Karpas-422 (cell line): ENCODE results near the gene PLEKHO1. TPM values are rescaled to one million over a fixed set of nuclear protein-coding genes. Genes with fewer than 3 reads are reported as not detected.

Experiments
- DNase-seq: peaks from one replicate; pipeline ENCODE4 v3.0.0-alpha.2; 2015
- H2AFZ ChIP-seq: fragments of 200-600 bp; sonication (generic); 2 replicates; pipeline ENCODE4 v1.6.1; 2014; ENCODE audit warnings: antibody characterized with exemption, low read length, mixed read lengths
- H3K27ac ChIP-seq: fragments of 200-600 bp; sonication (generic); 2 replicates; pipeline ENCODE4 v1.5.1; 2014; ENCODE audit warnings: mild to moderate bottlenecking, low read length, moderate library complexity
- H3K27me3 ChIP-seq: fragments of 200-600 bp; sonication (generic); 2 replicates; pipeline ENCODE4 v1.6.1; 2014; ENCODE audit warnings: low read length, mixed read lengths
- H3K36me3 ChIP-seq: fragments of 200-600 bp; sonication (generic); 2 replicates; pipeline ENCODE4 v1.6.1; 2014; ENCODE audit warnings: low read length, mixed read lengths; ENCODE audit not compliant: insufficient read depth
- H3K4me1 ChIP-seq: fragments of 200-600 bp; sonication (generic); 2 replicates; pipeline ENCODE4 v1.6.1; 2014; ENCODE audit warnings: mild to moderate bottlenecking, low read length, mixed read lengths
- H3K4me2 ChIP-seq: fragments of 200-600 bp; sonication (generic); 2 replicates; pipeline ENCODE4 v1.6.1; 2014; ENCODE audit warnings: low read length, low read depth, mild to moderate bottlenecking; ENCODE audit not compliant: poor library complexity, severe bottlenecking
- H3K4me3 ChIP-seq: fragments of 200-600 bp; sonication (generic); 2 replicates; pipeline ENCODE4 v1.5.1; 2014; ENCODE audit warnings: mild to moderate bottlenecking, antibody characterized with exemption, low read length, mixed read lengths
- H3K79me2 ChIP-seq: fragments of 200-600 bp; sonication (generic); 2 replicates; pipeline ENCODE4 v1.6.1; 2014; ENCODE audit warnings: mild to moderate bottlenecking, low read length, mixed read lengths
- H3K9ac ChIP-seq: fragments of 200-600 bp; sonication (generic); 2 replicates; pipeline ENCODE4 v1.6.0; 2014; ENCODE audit warnings: low read length
- H3K9me2 ChIP-seq: fragments of 200-600 bp; sonication (generic), shearing (Covaris generic); replicated peaks from 2 replicates; pipeline ENCODE4 v1.6.0; 2014; ENCODE audit warnings: mild to moderate bottlenecking, low read length, moderate library complexity; ENCODE audit not compliant: insufficient read depth
- H3K9me3 ChIP-seq: fragments of 300-700, 200-600 bp; sonication (generic); 2 replicates; pipeline ENCODE4 v1.6.1; 2014; ENCODE audit warnings: low read length, mixed read lengths
- H4K20me1 ChIP-seq: fragments of 200-600 bp; sonication (generic); 2 replicates; pipeline ENCODE4 v1.6.1; 2014; ENCODE audit warnings: mild to moderate bottlenecking, antibody characterized with exemption, low read length, low read depth; ENCODE audit not compliant: insufficient read depth
- total RNA-seq: library from RNA; depleted of rRNA; stranded (reverse); fragments of >200 nt; shearing (Covaris generic); gene quantifications from 2 replicates; pipeline ENCODE4 v1.2.3, GENCODE V29; 2014; ENCODE audit warnings: low replicate concordance

Gene PLEKHO1
- total RNA-seq, 1 experiment from 2014 or later, result 1.6 TPM

DNA sequence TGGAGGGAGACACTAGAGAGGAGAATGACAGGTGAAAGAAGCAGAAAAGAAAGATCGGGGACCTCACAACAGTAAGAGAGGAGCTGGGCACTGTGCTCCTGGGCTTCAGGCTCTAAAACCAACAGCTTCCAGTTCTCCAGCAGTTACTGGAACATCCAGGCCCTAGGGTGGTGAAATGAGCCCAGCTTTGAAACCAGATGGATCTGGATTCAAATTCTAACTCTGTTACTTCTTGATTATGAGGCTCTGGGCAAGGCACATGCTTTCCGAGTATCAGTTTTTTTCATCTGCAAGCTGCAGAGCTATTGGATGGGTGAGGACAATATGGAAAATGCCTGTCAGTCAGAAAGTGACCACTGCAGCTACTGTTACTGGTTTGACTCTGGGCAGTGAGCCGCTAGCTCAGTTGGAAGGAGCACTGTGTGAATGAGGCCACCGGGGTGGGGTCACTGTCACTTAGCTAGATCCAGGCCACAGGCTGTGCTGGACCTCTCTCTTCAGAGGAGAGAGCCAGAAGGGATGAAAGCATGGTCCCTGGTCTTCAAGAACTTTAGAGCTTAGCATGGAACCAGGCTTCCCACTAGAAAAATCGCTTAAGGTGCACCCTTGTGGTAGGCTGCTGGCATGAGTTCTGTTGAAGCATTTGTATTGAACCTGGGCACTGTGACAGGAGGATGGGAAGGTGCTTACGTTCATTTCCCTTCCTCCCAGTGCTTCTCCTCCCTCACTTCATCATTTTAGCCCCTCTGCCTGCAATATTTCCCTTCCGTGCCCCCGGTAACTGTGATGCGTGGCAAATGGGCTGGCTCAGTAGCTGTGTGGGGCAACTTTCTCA is 12.2 kb downstream of the PLEKHO1 start:
- Histone ChIP-seq H3K27ac (no peak overlapping the region), H3K4me1 (peaks cover 41% of the 10 kb centered on the region), H3K9me3 (no peaks in the 10 kb centered on the region), H4K20me1 (no peaks in the 10 kb centered on the region), H3K27me3 (no peaks in the 10 kb centered on the region), H3K36me3 (no peaks in the 10 kb centered on the region), H3K4me3 (no peak overlapping the region), H2AFZ (no peak overlapping the region), H3K4me2 (no peak overlapping the region), H3K9me2 (no peaks in the 10 kb centered on the region), H3K9ac (no peak overlapping the region), H3K79me2 (no peaks in the 10 kb centered on the region)
- peak; percentile 63 for DNase-seq

DNA sequence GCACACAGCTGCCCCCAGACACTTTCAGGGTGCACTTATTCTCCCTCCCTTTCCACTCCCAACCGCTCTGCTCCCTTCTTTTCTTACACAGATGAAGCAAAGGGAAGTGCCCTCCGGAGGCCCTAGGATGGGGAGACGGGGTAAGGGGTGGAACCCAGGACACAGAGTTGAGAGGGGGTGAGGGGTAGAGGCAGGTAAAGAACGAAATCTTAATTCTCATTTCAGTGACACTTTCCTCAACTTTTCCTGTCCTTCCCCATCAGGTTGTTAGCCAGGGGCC is 12.8 kb downstream of the PLEKHO1 start:
- H3K4me1 ChIP-seq, result peaks cover 41% of the 10 kb centered on the region
- DNase-seq, result no peak
- no peaks in the 10 kb centered on the region for H3K36me3 ChIP-seq
- no peaks in the 10 kb centered on the region for H3K9me3 ChIP-seq
- H3K27me3 ChIP-seq, result no peaks in the 10 kb centered on the region
- no peak overlapping the region for H3K27ac ChIP-seq
- no peak overlapping the region for H3K4me2 ChIP-seq
- no peak overlapping the region for H2AFZ ChIP-seq
- H4K20me1 ChIP-seq, result no peaks in the 10 kb centered on the region
- H3K79me2 ChIP-seq, result no peaks in the 10 kb centered on the region
- H3K4me3 ChIP-seq, result no peak overlapping the region
- no peak overlapping the region for H3K9ac ChIP-seq
- no peaks in the 10 kb centered on the region for H3K9me2 ChIP-seq

DNA sequence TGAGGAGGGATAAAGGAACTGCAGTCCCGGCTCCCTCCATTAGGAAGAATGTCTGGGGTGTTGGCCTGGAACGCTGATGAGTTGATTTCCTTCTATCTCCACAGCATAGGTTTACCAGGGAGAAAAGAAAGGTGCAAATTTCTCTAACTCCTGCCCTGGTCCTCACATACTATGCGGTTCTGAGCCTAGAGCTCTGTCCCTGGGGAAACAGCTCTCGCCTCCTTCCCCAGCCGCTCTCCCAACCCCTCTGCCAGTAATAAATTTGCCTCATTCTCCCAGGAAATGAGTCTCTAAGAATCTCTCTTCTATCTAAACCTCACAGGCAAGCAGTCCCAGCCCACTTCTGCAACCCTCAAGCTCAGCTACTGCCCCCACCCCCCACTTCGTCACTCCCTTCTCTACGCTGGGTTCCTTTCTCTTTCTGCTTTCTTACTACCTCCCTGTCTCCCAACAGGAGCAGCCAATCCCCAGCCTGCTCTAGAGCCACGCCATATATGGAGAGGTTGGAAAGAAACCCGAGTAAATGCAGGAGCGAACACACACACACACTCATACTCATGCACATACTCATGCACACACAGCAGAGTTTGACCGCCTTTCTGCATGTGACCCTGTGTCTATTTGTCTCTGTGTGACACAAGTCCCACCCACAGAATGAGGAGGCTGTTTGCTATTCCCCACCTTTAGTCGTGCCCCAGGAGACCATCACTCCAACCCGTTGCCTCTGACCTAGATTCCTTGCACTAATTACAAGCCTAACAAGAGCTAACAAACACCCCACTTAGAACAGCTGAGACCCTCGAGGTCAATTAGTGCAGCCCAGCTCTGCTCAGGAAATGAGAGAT is 13.4 kb downstream of the PLEKHO1 start:
- H3K79me2 ChIP-seq, result no peaks in the 10 kb centered on the region
- H3K27me3 ChIP-seq, result no peaks in the 10 kb centered on the region
- no peak overlapping the region for H3K27ac ChIP-seq
- H4K20me1 ChIP-seq, result no peaks in the 10 kb centered on the region
- no peak for DNase-seq
- H3K9me2 ChIP-seq, result no peaks in the 10 kb centered on the region
- no peak overlapping the region for H3K4me2 ChIP-seq
- no peak overlapping the region for H3K4me3 ChIP-seq
- H3K9me3 ChIP-seq, result no peaks in the 10 kb centered on the region
- H3K4me1 ChIP-seq, result peaks cover 41% of the 10 kb centered on the region
- H3K9ac ChIP-seq, result no peak overlapping the region
- H2AFZ ChIP-seq, result no peak overlapping the region
- H3K36me3 ChIP-seq, result no peaks in the 10 kb centered on the region

DNA sequence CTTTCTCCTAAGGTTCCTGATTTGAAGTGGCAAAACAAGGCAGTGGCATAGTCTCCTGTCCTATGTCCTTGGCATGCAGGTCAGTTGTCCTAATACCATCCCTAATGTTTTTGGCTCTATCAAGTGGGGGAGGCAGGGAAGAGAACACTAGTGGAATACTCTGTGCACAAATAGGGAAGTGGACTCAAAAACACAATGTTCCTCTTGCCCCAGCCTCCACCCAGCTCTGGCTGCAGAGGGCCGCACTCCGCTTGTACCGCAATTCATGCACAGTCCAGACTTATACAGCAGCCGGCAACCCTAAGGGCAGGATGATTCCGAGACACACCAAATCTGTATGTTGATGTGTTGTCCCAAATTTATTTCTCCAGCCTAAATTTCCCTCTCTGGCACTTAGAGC is 14.5 kb downstream of the PLEKHO1 start:
- DNase-seq, result no peak
- H2AFZ ChIP-seq, result no peak overlapping the region
- no peaks in the 10 kb centered on the region for H3K9me3 ChIP-seq
- H3K36me3 ChIP-seq, result no peaks in the 10 kb centered on the region
- H3K4me3 ChIP-seq, result no peak overlapping the region
- no peak overlapping the region for H3K27ac ChIP-seq
- H3K9ac ChIP-seq, result no peak overlapping the region
- H3K4me1 ChIP-seq, result peaks cover 41% of the 10 kb centered on the region
- no peak overlapping the region for H3K4me2 ChIP-seq
- H3K79me2 ChIP-seq, result no peaks in the 10 kb centered on the region
- no peaks in the 10 kb centered on the region for H3K27me3 ChIP-seq
- H3K9me2 ChIP-seq, result no peaks in the 10 kb centered on the region
- no peaks in the 10 kb centered on the region for H4K20me1 ChIP-seq

DNA sequence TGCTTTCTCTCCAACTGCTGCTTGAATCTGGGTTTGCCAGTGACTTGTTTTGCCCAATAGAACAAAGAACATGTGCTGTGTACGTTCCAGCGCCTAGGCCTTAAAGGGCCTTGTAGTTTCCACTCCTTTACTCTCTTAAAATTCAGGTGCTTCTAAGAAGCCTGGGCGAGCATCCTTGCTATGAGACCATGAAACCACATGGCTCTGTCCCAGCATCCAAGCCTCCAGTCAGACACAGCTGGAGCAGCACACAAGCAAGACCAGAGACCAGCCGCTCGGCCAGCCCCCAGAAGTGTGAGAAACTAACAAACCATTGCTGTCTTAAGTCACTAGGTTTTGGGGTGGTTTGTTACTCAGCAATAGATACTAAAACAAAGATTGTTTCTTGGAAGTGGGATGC is 15.1 kb downstream of the PLEKHO1 start:
- Histone ChIP-seq H3K27me3 (no peaks in the 10 kb centered on the region), H3K79me2 (no peaks in the 10 kb centered on the region), H3K9ac (no peak overlapping the region), H4K20me1 (no peaks in the 10 kb centered on the region), H2AFZ (no peak overlapping the region), H3K4me1 (peaks cover 35% of the 10 kb centered on the region), H3K4me2 (no peak overlapping the region), H3K9me3 (no peaks in the 10 kb centered on the region), H3K4me3 (no peak overlapping the region), H3K9me2 (no peaks in the 10 kb centered on the region), H3K27ac (no peak overlapping the region), H3K36me3 (no peaks in the 10 kb centered on the region)
- DNase-seq, result no peak

DNA sequence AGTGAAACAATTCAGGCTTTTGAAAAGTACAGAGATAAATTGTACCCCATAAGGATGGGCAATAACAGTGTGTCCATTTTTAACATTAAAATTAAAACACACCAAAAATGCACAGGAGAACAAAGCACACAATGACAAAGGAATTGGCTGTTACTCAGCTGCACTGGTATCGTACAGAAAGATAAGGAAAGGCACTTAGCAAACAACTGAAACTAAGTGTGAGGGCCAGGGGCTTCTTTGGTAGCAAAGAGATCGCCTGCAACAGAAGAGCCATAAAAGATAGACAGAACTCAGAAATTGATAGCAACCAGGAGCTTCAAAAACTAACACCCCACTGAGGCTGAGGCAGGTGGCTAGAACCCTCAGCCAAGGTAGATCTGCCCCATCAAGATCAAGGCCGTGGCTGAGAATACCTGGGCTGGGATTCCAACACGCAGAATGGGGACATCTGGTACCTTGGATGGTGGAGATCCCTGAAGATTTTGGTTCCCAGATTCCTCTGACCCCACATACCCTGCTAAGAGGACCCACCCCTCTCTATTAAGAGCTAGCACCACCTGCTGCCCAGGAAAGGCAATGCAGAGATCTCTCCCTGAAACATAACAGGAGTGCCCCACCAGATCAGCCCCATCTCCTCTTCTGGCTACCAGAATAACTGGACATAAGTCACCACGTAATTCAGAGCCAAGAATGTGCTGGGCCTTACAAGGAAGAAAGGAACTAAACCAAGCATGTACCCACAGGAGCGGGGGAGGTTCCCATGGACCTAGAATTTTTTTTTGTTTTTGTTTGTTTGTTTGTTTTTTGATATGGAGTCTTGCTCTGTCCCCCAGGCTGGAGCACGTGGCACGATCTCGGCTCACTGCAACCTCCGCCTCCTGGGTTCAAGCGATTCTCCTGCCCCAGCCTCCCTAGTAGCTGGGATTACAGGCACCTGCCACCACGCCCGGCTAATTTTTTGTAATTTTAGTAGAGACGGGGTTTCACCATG is 16.2 kb downstream of the PLEKHO1 start:
- H3K27me3 ChIP-seq, result no peaks in the 10 kb centered on the region
- no peaks in the 10 kb centered on the region for H3K9me2 ChIP-seq
- H3K4me2 ChIP-seq, result no peak overlapping the region
- DNase-seq, result peak; percentile 73
- no peak overlapping the region for H3K9ac ChIP-seq
- H3K9me3 ChIP-seq, result no peaks in the 10 kb centered on the region
- no peaks in the 10 kb centered on the region for H3K36me3 ChIP-seq
- no peak overlapping the region for H3K4me3 ChIP-seq
- H3K79me2 ChIP-seq, result no peaks in the 10 kb centered on the region
- H3K4me1 ChIP-seq, result peaks cover 24% of the 10 kb centered on the region
- no peak overlapping the region for H2AFZ ChIP-seq
- H3K27ac ChIP-seq, result no peak overlapping the region
- H4K20me1 ChIP-seq, result no peaks in the 10 kb centered on the region

DNA sequence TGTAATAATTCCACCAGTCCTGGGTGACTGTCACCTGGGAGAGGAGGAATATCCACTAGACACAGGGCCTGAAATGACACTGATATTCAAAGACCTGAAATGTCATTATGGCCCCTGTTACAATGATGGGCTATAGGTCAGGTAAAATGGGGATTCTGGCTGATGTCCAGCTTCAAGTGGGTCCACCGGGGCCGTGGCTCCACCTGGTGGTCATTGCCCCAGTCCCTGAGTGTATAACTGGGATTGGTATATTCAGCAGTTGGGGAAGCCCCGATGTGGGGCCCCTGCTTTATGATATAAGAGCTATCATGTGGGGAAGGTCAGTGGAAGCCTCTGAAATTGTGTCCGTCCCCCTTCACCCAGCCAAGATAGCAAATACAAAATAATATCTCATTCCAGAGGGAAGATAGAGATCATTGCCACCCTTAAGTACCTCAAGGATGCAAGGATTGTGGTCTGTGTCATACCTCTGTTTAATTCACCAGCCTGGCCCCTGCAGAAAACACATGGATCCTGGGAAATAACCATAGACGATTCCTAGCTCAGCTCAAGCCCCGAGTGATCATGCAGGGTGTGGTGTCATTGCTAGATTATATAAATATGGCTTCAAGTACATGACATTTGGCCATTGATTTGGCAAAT is 19.4 kb downstream of the PLEKHO1 start:
- H3K36me3 ChIP-seq, result no peaks in the 10 kb centered on the region
- H3K4me3 ChIP-seq, result no peak overlapping the region
- H3K9ac ChIP-seq, result no peak overlapping the region

More for the DNA sequence above, 19.4 kb downstream of the PLEKHO1 start:
- no peak overlapping the region for H3K27ac ChIP-seq
- no peak overlapping the region for H3K4me2 ChIP-seq
- H3K9me3 ChIP-seq, result no peaks in the 10 kb centered on the region
- H2AFZ ChIP-seq, result no peak overlapping the region
- H4K20me1 ChIP-seq, result no peaks in the 10 kb centered on the region
- no peaks in the 10 kb centered on the region for H3K9me2 ChIP-seq
- peak; percentile 71 for DNase-seq
- H3K27me3 ChIP-seq, result no peaks in the 10 kb centered on the region
- no peaks in the 10 kb centered on the region for H3K79me2 ChIP-seq
- H3K4me1 ChIP-seq, result peaks cover 5% of the 10 kb centered on the region; the same call in 1 of the 2 replicates
